Uterus (tissue), 2 donors: Measurements from ENCODE around the gene SH3BP2.

Experiments used
- POLR2A ChIP-seq, 2 donors: fragments of 450-650 bp; IDR thresholded peaks; one replicate each; pipeline ENCODE4 v1.6.1; 2016; ENCODE audit warnings: antibody characterized with exemption in 2 of 2, mild to moderate bottlenecking in 1 of 2, moderate library complexity in 1 of 2
- TF ChIP-seq, protein P1 (sequence below), 4 experiments: fragments of 200-600 bp in 2 of 4; fragments of 450-650 bp in 2 of 4; sonication (generic) in 2 of 4; IDR thresholded peaks; one replicate each; pipeline ENCODE4 v1.5.1; 2016 to 2019; ENCODE audit warnings: antibody characterized with exemption in 4 of 4, mild to moderate bottlenecking in 2 of 4, moderate library complexity in 1 of 4

DNA sequence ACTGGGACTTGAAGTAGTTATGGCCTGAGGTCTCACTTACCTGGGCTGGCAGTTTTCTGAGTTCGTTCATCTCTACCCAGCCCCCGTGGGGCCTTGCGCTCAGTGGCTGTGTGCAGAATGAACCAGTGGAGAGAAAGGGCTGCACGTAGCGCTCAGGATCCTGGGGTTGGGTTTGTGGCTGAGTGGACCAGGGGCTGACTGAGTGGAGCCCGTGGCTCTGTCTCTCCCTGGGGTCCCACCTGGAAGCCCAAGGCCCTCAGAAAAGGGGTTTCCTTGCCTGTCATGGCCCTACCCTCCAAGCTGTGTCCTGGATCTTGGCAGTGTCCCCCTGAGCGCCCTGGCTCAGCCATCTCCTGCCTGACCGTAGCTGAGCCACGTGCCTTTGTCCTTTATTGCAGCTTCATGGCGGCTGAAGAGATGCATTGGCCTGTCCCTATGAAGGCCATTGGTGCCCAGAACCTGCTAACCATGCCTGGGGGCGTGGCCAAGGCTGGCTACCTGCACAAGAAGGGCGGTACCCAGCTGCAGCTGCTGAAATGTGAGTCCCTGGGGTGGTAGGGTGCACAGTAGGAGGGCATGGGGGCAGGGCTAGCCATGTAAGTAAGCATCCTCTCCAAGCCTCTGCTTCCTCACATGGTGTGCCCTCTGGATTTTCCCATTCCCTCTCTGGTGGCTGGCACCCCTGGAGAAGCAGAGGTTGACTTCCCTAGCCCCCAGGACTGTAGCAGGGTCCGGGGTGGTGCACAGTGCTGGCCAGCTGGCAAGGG lies 27.5 kb downstream of the SH3BP2 start:
- TF ChIP-seq, protein P1, sequence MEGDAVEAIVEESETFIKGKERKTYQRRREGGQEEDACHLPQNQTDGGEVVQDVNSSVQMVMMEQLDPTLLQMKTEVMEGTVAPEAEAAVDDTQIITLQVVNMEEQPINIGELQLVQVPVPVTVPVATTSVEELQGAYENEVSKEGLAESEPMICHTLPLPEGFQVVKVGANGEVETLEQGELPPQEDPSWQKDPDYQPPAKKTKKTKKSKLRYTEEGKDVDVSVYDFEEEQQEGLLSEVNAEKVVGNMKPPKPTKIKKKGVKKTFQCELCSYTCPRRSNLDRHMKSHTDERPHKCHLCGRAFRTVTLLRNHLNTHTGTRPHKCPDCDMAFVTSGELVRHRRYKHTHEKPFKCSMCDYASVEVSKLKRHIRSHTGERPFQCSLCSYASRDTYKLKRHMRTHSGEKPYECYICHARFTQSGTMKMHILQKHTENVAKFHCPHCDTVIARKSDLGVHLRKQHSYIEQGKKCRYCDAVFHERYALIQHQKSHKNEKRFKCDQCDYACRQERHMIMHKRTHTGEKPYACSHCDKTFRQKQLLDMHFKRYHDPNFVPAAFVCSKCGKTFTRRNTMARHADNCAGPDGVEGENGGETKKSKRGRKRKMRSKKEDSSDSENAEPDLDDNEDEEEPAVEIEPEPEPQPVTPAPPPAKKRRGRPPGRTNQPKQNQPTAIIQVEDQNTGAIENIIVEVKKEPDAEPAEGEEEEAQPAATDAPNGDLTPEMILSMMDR (IDR thresholded peaks at IDR 0.05) = no peak
- no peak for TF ChIP-seq POLR2A (IDR thresholded peaks at IDR 0.05)
